H1 (cell line): Measurements from ENCODE around the gene BSPRY. TPM values are rescaled to one million over a fixed set of nuclear protein-coding genes. Genes with fewer than 3 reads are reported as not detected.

ENCODE experiments used
- CTCF ChIA-PET: fragments of 300-600 bp; sonication (Branson Sonifier 250); formaldehyde crosslinking; loops from one replicate; lab custom pipeline; 2021; ENCODE audit not compliant: partially characterized antibody; lab: Charles Lee
- POLR2A ChIA-PET: fragments of 300-600 bp; sonication (Branson Sonifier 250); formaldehyde crosslinking; loops from one replicate; lab custom pipeline; 2021; ENCODE audit warnings: inconsistent platforms; ENCODE audit not compliant: partially characterized antibody; lab: Charles Lee
- DNase-seq, 2 experiments: peaks; one replicate each; pipeline versions ENCODE4 v3.0.0 to v3.0.0-alpha.2; 2010 to 2022; ENCODE audit warnings: low spot score in 2 of 2, low read depth in 1 of 2, mixed read lengths in 1 of 2
- FAIRE-seq: peaks from 2 replicates; lab custom pipeline; 2011; peaks lifted over from hg19 to GRCh38; lab: Jason Lieb, UNC
- H2AFZ ChIP-seq: 2 replicates; pipeline ENCODE4 v1.8.1; 2012; ENCODE audit warnings: low read length, inconsistent platforms
- H2AK5ac ChIP-seq: 2 replicates; pipeline ENCODE4 v1.6.1; 2013; ENCODE audit warnings: low read depth, low read length
- H2BK120ac ChIP-seq: replicated peaks from 2 replicates; pipeline ENCODE3; 2013; ENCODE audit warnings: low read depth, low read length, inconsistent platforms
- H2BK12ac ChIP-seq: 2 replicates; pipeline ENCODE4 v1.6.1; 2013; ENCODE audit warnings: low read depth, low read length
- H2BK15ac ChIP-seq: 2 replicates; pipeline ENCODE4 v1.6.1; 2013; ENCODE audit warnings: low read length
- H2BK20ac ChIP-seq: 2 replicates; pipeline ENCODE4 v1.6.1; 2013; ENCODE audit warnings: low read length
- H2BK5ac ChIP-seq: 2 replicates; pipeline ENCODE4 v1.6.1; 2013; ENCODE audit warnings: low read depth, low read length
- H3K14ac ChIP-seq: 2 replicates; pipeline ENCODE4 v1.6.1; 2013; ENCODE audit warnings: inconsistent platforms; ENCODE audit not compliant: insufficient read length
- H3K18ac ChIP-seq: 2 replicates; pipeline ENCODE4 v1.6.1; 2013; ENCODE audit warnings: low read length; ENCODE audit errors: extremely low read depth
- H3K23ac ChIP-seq: 2 replicates; pipeline ENCODE4 v1.6.1; 2013; ENCODE audit warnings: inconsistent platforms; ENCODE audit not compliant: insufficient read length
- H3K23me2 ChIP-seq: 2 replicates; pipeline ENCODE4 v1.6.1; 2013; ENCODE audit warnings: low read depth, low read length
- H3K27ac ChIP-seq: 2 replicates; pipeline ENCODE4 v1.6.1; 2011; ENCODE audit warnings: low read depth, low read length, inconsistent platforms
- H3K27me3 ChIP-seq, 4 experiments: replicated peaks in 1 of 4; 1 replicate in 1 of 4; 2 replicates in 3 of 4; pipeline versions ENCODE4 v1.6.1 to v1.8.1; 2011 to 2013; ENCODE audit warnings: low read length in 3 of 4, mild to moderate bottlenecking in 3 of 4, inconsistent platforms in 2 of 4, mixed read lengths in 2 of 4, moderate library complexity in 1 of 4; ENCODE audit not compliant: control insufficient read depth in 3 of 4, insufficient read depth in 3 of 4; ENCODE audit errors: extremely low read depth in 1 of 4
- H3K36me3 ChIP-seq, 4 experiments: 2 replicates each; pipeline versions ENCODE4 v1.6.1 to v1.8.1; 2011 to 2013; ENCODE audit warnings: mild to moderate bottlenecking in 4 of 4, low read length in 3 of 4, moderate library complexity in 2 of 4, control low read depth in 1 of 4, inconsistent platforms in 1 of 4; ENCODE audit not compliant: insufficient read depth in 4 of 4, control insufficient read depth in 2 of 4
- H3K4ac ChIP-seq: replicated peaks from 2 replicates; pipeline ENCODE3; 2013; ENCODE audit warnings: low read length, low read depth, mixed read lengths, inconsistent platforms; ENCODE audit not compliant: insufficient read length
- H3K4me1 ChIP-seq, 4 experiments: replicated peaks in 1 of 4; 1 replicate in 1 of 4; 2 replicates in 3 of 4; pipeline versions ENCODE4 v1.6.1 to v1.8.1; 2011 to 2013; ENCODE audit warnings: low read length in 3 of 4, inconsistent platforms in 2 of 4, mixed read lengths in 1 of 4; ENCODE audit not compliant: insufficient read depth in 4 of 4, control insufficient read depth in 3 of 4
- H3K4me2 ChIP-seq, 2 experiments: 2 replicates each; pipeline versions ENCODE4 v1.6.1 to v1.8.1; 2011 to 2013; ENCODE audit warnings: low read depth in 2 of 2, low read length in 2 of 2, control low read depth in 1 of 2, inconsistent platforms in 1 of 2, mild to moderate bottlenecking in 1 of 2; ENCODE audit not compliant: insufficient read depth in 1 of 2
- H3K4me3 ChIP-seq, 4 experiments: fragments of 200-600, 300-600 bp in 1 of 4; sonication (generic), shearing (Covaris generic), sonication (Bioruptor Twin) in 1 of 4; 2 replicates each; pipeline versions ENCODE4 v1.5.1 to v1.8.1; 2011 to 2016; ENCODE audit warnings: low read length in 4 of 4, low read depth in 3 of 4, control low read depth in 2 of 4, inconsistent platforms in 2 of 4, mild to moderate bottlenecking in 2 of 4, mixed read lengths in 1 of 4, moderate library complexity in 1 of 4; ENCODE audit not compliant: insufficient read depth in 2 of 4; ENCODE audit errors: extremely low read depth in 1 of 4
- H3K56ac ChIP-seq: replicated peaks from 2 replicates; pipeline ENCODE3; 2013; ENCODE audit warnings: low read depth, mild to moderate bottlenecking, mixed read lengths, low read length, inconsistent platforms; ENCODE audit not compliant: insufficient read length
- H3K79me1 ChIP-seq: 2 replicates; pipeline ENCODE4 v1.6.1; 2013; ENCODE audit warnings: low read depth, low read length, control low read depth
- H3K79me2 ChIP-seq, 2 experiments: 2 replicates each; pipeline versions ENCODE4 v1.6.1 to v1.8.1; 2012 to 2013; ENCODE audit warnings: low read length in 2 of 2, mild to moderate bottlenecking in 2 of 2, inconsistent platforms in 1 of 2; ENCODE audit not compliant: insufficient read depth in 2 of 2, control insufficient read depth in 1 of 2
- H3K9ac ChIP-seq, 4 experiments: replicated peaks in 1 of 4; 1 replicate in 1 of 4; 2 replicates in 3 of 4; pipeline versions ENCODE4 v1.6.1 to v1.8.1; 2011 to 2013; ENCODE audit warnings: low read depth in 3 of 4, low read length in 3 of 4, control low read depth in 2 of 4, mild to moderate bottlenecking in 2 of 4, moderate library complexity in 2 of 4, inconsistent platforms in 1 of 4; ENCODE audit errors: extremely low read depth in 1 of 4
- H3K9me3 ChIP-seq, 2 experiments: 2 replicates each; pipeline versions ENCODE4 v1.6.1 to v1.8.1; 2012 to 2013; ENCODE audit warnings: mild to moderate bottlenecking in 2 of 2, moderate library complexity in 2 of 2, control low read depth in 1 of 2, inconsistent platforms in 1 of 2, low read depth in 1 of 2, low read length in 1 of 2, mixed read lengths in 1 of 2; ENCODE audit not compliant: insufficient read depth in 2 of 2
- H4K20me1 ChIP-seq, 2 experiments: replicated peaks in 1 of 2; 2 replicates each; pipeline versions ENCODE3 to v1.8.1; 2011 to 2013; ENCODE audit warnings: inconsistent platforms in 2 of 2, low read length in 2 of 2, mild to moderate bottlenecking in 1 of 2; ENCODE audit not compliant: insufficient read depth in 2 of 2, control insufficient read depth in 1 of 2
- H4K5ac ChIP-seq: 2 replicates; pipeline ENCODE4 v1.6.1; 2013; ENCODE audit warnings: low read length, low read depth, mixed read lengths, inconsistent platforms; ENCODE audit not compliant: insufficient read length
- H4K8ac ChIP-seq: 2 replicates; pipeline ENCODE4 v1.8.0; 2013; ENCODE audit warnings: mild to moderate bottlenecking, moderate library complexity, low read length, inconsistent platforms; ENCODE audit not compliant: insufficient read depth; ENCODE audit errors: extremely low read depth
- H4K91ac ChIP-seq: replicated peaks from 2 replicates; pipeline ENCODE3; 2013; ENCODE audit warnings: low read length, mixed read lengths, inconsistent platforms; ENCODE audit not compliant: insufficient read length
- CBX8 ChIP-seq: fragments of 300-800, 300-1000 bp; sonication (generic); IDR thresholded peaks from 2 replicates; pipeline ENCODE4 v1.7.1; 2016; ENCODE audit warnings: low read depth, low read length, borderline replicate concordance
- CHD1 ChIP-seq: IDR thresholded peaks from 2 replicates; pipeline ENCODE4 v1.6.1; 2012; ENCODE audit warnings: low read depth, low read length, improper control_type of control experiment
- CTCF ChIP-seq, 3 experiments: IDR thresholded peaks; 1 replicate in 2 of 3; 2 replicates in 1 of 3; pipeline versions ENCODE4 v1.5.1 to v1.6.1; 2011; ENCODE audit warnings: low read length in 3 of 3, mild to moderate bottlenecking in 3 of 3, inconsistent platforms in 2 of 3, low read depth in 1 of 3, moderate library complexity in 1 of 3; ENCODE audit not compliant: insufficient read depth in 1 of 3; ENCODE audit errors: control extremely low read depth in 1 of 3
- RAD21 ChIP-seq, 2 experiments: IDR thresholded peaks in 1 of 2; conservative IDR thresholded peaks in 1 of 2; 2 replicates each; pipeline ENCODE4 v1.6.1; 2011; ENCODE audit warnings: low read depth in 2 of 2, low read length in 2 of 2, improper control_type of control experiment in 1 of 2, inconsistent platforms in 1 of 2, mild to moderate bottlenecking in 1 of 2, moderate library complexity in 1 of 2
- WGBS, 2 experiments: shearing (Covaris generic) in 1 of 2; methylation state at CpG; one replicate each; pipeline versions ENCODE4 v1.1.6 to v1.1.7; 2013 to 2015; ENCODE audit warnings: low lambda C conversion rate in 2 of 2, mixed read lengths in 2 of 2, inconsistent platforms in 1 of 2, low coverage in 1 of 2, missing lambda C conversion rate in 1 of 2; ENCODE audit not compliant: insufficient replicate concordance in 2 of 2, insufficient coverage in 1 of 2, insufficient read length in 1 of 2; ENCODE audit errors: extremely low coverage in 1 of 2, missing lambda C conversion rate in 1 of 2; 5-methylcytosine and 5-hydroxymethylcytosine counted together
- polyA plus RNA-seq, 7 experiments: library from polyadenylated mRNA; depleted of rRNA in 3 of 7; stranded (reverse) in 5 of 7; unstranded in 2 of 7; fragments of >200 nt in 5 of 7; fragments of 200-250 nt in 2 of 7; gene quantifications; 1 replicate in 5 of 7; 2 replicates in 1 of 7; 4 replicates in 1 of 7; pipeline versions ENCODE4 v1.2.1 to v1.2.3, GENCODE V29; 2011 to 2013; ENCODE audit warnings: missing spikeins in 2 of 7, mixed read lengths in 2 of 7
- total RNA-seq: library from RNA; stranded (reverse); fragmentation: NEBNext Ultra II Directional; extraction: Animal tissue kit (Norgen Biotek cat#: 25700); gene quantifications from 2 replicates; pipeline ENCODE4 v1.2.1, GENCODE V29; 2021

Gene BSPRY
- total and polyA plus RNA-seq, 2 of the 8 experiments (the other 6 are each of a cell fraction or from before 2014, with no cell fraction given): 5.5 to 10.9 TPM

GRCh38 chr9:113309204-113309813 lies 40.0 kb upstream of the BSPRY start:
- no peak overlapping the region for H3K4ac ChIP-seq
- WGBS, 2 experiments: 45% methylated on average over 2 of the region's 2 CpGs; no CpG with 5 or more reads in 1 of the 2 experiments
- H2BK12ac ChIP-seq: no peak overlapping the region
- no peaks in the 10 kb centered on the region for H3K23me2 ChIP-seq
- H3K14ac ChIP-seq: no peak overlapping the region
- H2AFZ ChIP-seq: no peak overlapping the region
- H3K23ac ChIP-seq: no peak overlapping the region
- no peaks in the 10 kb centered on the region; a peak in 1 of 7 replicates for H3K27me3 ChIP-seq
- no peaks in the 10 kb centered on the region for H4K20me1 ChIP-seq
- H3K18ac ChIP-seq: no peak overlapping the region
- no peak overlapping the region for H4K5ac ChIP-seq
- ChIA-PET CTCF (interaction anchor here (0.7 to 4.2 kb wide), 24 partner anchors 10 to 349 kb away, joined by 3 to 30 read pairs (median 4); partner anchors contain the start of genes BSPRY, CDC26, PRPF4 and WDR31), POLR2A (interaction anchor here (1.0 kb wide), 1 partner anchor 284 kb away, joined by 3 read pairs; no protein-coding TSS in a partner anchor)
- no peak overlapping the region for H2AK5ac ChIP-seq
- peak in 2 of 3 experiments; percentile 39 to 43; a peak in 2 of 4 replicates for TF ChIP-seq CTCF (IDR thresholded peaks at IDR 0.05; ENCODE audit: control extremely low read depth in 1 of 3, insufficient read depth in 1 of 3, low read depth in 1 of 3, low read length in 3 of 3)
- TF ChIP-seq RAD21 (IDR thresholded peaks at IDR 0.05 in 1 of 2, conservative IDR thresholded peaks at IDR 0.05 in 1 of 2; ENCODE audit: low read depth in 2 of 2, low read length in 2 of 2): peak; percentile 79 to 80
- no peak for TF ChIP-seq CBX8
- no peak for TF ChIP-seq CHD1
- H2BK120ac ChIP-seq: no peak overlapping the region
- H2BK20ac ChIP-seq: no peak overlapping the region
- H3K79me2 ChIP-seq: no peaks in the 10 kb centered on the region
- no peak overlapping the region for H2BK15ac ChIP-seq
- DNase-seq (no peak), FAIRE-seq (no peak)
- no peak overlapping the region for H3K27ac ChIP-seq
- no peaks in the 10 kb centered on the region for H3K9me3 ChIP-seq
- H2BK5ac ChIP-seq: no peak overlapping the region
- H3K36me3 ChIP-seq: no peaks in the 10 kb centered on the region
- H3K4me2 ChIP-seq: no peak overlapping the region
- no peak overlapping the region for H3K4me3 ChIP-seq
- H3K79me1 ChIP-seq: no peaks in the 10 kb centered on the region
- no peak overlapping the region for H4K8ac ChIP-seq
- no peak overlapping the region for H4K91ac ChIP-seq
- no peak overlapping the region for H3K9ac ChIP-seq
- no peak overlapping the region for H3K56ac ChIP-seq
- H3K4me1 ChIP-seq: no peaks in the 10 kb centered on the region
